HG03139 (cell line): Measurements from ENCODE around the gene HES4.

Experiments used
- ATAC-seq: cut with Tn5 transposase; IDR thresholded peaks from one replicate; pipeline ENCODE4 v1.9.1; 2021; ENCODE audit not compliant: unreplicated experiment

HES4 gene

DNA sequence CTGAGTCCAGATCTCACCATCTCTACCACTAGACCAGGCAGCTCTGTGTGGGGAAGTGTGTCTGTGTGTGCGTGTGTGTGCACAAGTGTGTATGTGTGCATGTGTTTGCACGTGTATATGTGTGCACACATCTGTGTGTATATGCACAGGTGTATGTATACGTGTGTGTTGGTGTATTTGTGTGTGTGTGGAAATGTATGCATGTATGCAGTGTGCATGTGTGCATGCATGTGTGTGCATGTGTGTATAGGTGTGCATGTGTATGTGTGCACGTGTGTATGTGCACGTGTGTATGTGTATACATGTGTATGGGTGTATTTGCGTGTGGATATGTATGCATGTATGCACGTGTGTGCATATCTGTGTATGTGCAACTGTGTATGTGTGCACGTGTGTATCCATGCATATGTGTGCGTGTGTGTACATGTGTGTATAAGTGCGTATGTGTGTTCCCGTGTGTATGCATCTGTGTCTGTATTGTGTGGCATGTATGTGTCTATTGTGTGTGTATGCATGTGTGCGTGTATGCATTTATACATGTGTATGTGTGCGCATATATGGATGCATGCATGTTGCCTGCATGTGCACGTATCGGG, 30.5 kb downstream of the HES4 start:
- ATAC-seq: no peak

DNA sequence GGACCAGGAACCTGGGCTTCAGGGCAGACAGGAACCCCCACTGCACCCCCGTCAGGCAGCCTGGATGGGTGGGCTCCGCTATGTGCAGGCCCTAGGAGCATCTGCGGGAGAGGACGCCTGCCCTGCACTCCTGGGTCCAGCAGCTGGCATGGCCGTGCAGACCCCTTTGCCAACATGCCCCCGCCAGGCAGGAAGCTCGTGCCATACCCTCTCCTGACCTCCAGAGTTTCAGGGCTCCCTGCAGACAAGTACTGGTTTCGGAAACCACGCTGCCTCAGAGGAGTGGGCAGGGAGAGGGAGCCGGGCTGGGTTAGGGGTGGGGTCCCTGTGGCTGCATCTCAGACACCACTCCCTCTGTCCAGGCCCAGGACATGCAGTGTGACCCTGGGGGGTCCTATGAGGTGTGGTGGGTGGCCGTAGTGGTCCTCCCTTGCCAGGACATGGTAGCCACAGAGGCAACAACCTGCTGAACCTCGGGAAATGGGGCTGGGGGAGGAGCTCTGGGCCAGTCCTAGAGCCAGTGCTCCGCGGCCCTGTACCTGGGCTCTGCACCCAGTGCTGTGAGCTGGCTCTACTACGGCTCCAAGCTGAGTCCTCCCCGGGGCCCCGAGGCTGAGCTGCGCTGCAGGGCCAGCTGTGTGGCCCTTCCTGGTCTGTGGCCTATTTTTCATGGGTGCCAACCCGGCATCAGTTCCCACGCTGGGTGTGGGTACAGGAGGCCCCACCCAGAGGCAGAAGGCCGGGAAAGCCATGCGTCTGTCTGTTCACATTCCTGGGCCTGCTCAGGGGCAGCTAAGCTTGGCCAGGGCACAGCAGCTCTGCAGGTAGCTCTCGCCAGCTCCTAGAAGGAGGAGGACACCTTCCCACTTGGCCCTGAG, 32.2 kb downstream of the HES4 start:
- no peak for ATAC-seq

GRCh38 chr1:966704-967300, 33.1 kb downstream of the HES4 start:
- no peak for ATAC-seq

GRCh38 chr1:966135-966703, 33.7 kb downstream of the HES4 start, which contains the start of gene PLEKHN1:
Gene PLEKHN1, plus strand, starts transcription at chr1:966482. Its CDS starts 50 bp downstream, at chr1:966532.
- no peak for ATAC-seq

DNA sequence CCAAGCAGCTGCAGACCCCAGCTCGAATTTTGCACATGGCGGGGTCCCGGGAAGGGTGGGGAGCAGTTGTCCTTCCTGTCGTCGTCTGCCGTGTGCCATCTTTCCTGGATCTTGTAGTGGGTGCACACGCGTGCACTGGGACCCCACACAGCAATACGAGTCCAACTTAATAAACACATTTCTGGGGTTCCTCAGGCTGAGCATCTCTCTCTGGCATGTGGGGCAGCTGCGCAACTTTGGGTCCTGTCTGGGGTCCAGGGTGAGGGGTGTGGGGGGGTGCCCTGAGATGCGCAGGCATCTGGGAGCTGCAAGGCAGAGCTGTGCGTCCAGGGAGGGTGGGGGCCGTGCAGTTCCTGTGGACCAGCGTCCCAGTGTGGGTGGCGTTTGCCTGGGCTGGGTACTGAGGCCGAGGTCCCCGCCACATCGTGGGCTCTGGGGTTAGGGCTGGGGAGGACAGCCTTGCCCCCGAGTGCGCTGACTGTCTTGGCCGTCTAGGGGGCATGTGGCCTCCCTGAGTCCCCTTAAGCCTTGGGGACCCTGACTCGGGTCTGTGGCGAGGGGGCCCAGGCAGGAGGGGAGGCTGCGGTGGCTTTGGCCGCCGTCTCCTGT, 34.3 kb downstream of the HES4 start:
- no peak for ATAC-seq

DNA sequence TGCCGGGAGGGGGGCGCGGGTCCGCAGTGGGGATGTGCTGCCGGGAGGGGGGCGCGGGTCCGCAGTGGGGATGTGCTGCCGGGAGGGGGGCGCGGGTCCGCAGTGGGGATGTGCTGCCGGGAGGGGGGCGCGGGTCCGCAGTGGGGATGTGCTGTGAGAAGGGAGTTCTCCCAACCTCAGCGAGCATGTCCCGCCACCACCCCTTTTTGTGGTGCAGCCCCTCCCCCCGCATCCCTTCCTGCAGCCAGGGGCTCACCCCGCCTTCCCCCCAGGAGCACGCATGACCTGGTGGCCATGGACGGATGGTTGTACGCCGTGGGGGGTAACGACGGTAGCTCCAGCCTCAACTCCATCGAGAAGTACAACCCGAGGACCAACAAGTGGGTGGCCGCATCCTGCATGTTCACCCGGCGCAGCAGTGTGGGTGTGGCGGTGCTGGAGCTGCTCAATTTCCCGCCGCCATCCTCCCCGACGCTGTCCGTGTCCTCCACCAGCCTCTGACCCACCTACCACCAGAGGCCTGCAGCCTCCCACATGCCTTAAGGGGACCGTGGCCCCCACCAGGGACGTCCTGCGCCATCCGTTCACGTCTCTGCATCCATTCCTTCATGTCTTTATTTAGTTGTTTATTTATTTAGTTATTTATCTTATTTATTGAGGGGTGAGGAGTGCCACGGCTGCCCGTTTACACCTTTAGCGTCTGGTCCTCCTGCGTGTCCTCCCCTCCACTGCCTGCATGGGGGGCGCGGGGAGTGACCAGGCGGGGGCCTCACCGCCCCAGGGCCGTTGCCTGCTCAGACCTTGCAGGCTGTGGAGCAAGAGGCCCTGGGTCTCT, 35.0 kb downstream of the HES4 start:
- no peak for ATAC-seq

DNA sequence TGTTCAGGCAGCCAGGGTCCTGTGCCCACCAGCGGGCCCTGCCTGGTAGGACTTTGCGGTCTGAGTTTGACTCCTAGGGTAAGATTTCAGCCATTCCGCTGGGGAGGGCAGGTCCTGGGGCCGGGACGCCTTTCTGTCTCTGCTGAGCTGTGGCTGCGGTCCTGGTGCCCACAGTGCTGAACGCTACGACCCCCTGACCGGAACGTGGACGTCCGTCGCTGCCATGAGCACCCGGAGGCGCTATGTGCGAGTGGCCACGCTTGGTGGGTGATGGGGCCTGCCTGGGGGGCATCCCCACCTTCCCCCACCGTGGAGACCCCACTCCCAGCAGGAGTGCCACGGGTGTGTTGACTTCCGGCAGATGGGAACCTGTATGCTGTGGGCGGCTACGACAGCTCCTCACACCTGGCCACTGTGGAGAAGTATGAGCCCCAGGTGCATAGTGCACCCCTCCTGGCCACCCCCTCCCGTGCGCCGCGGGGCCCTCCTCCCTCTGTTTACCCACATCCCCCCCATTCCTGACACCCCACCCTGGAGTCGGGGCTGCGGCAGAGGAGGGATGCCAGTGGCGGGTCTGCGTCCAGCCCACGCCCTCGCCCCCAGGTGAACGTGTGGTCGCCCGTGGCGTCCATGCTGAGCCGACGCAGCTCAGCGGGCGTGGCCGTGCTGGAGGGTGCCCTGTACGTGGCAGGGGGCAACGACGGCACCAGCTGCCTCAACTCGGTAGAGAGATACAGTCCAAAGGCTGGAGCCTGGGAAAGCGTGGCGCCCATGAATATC, 36.0 kb downstream of the HES4 start:
- no peak for ATAC-seq

GRCh38 chr1:963301-963651, 36.6 kb downstream of the HES4 start:
- ATAC-seq: no peak

DNA sequence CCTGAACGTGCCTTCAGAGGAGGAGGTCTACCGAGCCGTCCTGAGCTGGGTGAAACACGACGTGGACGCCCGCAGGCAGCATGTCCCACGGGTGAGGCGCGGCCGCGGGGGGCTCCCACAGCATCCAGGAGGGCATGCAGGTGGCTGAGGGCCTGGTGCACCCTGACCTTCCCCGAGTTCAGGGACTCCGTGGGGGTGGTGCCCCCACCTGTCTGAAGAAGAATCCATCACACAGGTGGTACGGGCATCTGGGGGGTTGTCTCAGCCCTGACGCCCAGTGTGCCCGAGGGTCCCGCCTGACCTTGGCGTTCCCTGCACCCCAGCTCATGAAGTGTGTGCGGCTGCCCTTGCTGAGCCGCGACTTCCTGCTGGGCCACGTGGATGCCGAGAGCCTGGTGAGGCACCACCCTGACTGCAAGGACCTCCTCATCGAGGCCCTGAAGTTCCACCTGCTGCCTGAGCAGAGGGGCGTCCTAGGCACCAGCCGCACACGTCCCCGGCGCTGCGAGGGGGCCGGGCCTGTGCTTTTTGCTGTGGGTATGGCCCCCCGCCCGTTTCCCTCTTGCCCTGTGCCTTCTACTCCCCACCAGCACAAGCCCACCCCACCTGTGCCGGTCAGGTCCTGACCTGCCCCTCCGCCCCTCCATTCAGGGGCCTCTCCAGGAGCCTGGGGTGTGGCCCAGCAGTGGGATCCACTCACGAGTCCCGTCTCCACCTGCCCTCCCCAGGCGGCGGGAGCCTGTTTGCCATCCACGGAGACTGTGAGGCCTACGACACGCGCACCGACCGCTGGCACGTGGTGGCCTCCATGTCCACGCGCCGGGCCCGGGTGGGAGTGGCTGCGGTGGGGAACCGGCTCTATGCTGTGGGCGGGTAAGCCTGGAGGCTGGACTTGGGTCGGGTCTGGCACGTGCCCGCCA, 37.3 kb downstream of the HES4 start:
- ATAC-seq: no peak

GRCh38 chr1:961132-961669, 38.7 kb downstream of the HES4 start:
- ATAC-seq: no peak

DNA sequence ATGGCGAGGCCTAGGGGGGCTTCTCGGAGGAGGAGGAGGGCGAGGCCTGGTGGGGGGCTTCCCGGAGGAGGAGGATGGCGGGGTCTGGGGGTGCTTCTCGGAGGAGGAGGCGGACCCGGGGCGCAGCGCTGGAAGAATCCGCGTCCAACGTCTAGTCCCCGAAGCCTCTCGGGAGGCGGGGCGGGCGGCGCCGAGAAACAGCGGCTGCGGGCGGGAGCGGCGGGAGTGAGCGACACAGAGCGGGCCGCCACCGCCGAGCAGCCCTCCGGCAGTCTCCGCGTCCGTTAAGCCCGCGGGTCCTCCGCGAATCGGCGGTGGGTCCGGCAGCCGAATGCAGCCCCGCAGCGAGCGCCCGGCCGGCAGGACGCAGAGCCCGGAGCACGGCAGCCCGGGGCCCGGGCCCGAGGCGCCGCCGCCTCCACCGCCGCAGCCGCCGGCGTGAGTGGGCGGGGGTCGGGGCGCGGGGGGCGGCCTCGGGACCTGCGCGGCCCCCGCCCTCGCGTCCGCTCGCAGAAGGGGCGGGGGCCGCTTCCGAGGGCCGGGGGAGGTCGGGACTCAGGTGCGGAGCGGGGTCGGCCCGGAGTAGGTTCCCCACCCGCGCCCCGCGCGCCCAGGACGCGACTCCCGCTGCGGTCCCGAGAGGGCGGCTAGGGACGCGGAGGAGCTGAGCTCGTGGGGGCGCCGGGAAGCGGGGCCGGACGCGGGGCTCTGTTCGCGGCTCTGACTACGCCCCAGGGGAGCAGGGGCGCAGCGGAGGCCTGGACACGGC, 39.4 kb downstream of the HES4 start, which contains the start of gene KLHL17:
KLHL17 (plus strand) TSS at position 222 of the 769 bp plus-strand sequence; CDS start at position 332, 110 bp downstream.
- peak; percentile 41 for ATAC-seq

DNA sequence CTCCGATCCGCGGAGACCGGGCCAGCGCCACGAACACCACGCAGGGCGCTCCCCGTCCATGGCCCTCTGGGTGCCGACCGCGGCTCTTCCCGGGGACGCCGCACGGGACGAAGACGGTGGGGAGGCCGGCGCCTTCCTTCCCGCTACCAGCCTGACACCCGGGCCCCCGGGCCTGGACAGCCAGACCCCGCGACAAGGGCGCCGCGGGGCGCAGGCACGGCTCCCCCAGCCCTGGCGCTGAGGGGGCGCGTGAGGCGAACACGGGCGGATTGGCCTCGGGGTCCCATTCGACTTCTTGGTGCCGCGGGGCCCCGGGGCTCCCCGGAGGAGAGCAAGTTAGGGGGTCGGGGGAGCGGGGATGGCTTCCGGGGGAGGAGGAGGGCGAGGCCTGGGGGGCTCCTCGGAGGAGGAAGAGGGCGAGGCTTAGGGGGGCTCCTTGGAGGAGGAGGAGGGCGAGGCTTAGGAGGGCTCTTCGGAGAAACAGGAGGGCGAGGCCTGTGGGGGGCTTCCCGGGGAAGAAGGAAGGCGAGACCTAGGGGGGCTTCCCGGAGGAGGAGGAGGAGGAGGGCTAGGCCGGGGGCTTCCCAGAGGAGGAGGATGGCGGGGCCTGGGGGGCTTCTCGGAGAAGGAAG, 40.0 kb downstream of the HES4 start:
- ATAC-seq: no peak

GRCh38 chr1:958823-959730, 40.8 kb downstream of the HES4 start, which contains the start of gene NOC2L:
Gene NOC2L, minus strand, starts transcription at chr1:959256. Its CDS starts 16 bp downstream, at chr1:959240.
- peak; percentile 62 for ATAC-seq

GRCh38 chr1:956636-957035, 43.3 kb downstream of the HES4 start:
- ATAC-seq: no peak

- no peak for ATAC-seq
Observed at GRCh38 chr1:955474-955873, 44.4 kb downstream of the HES4 start.

GRCh38 chr1:954927-955326, 45.0 kb downstream of the HES4 start:
- no peak for ATAC-seq
